PC-9 (cell line): ENCODE results near the gene GCNA.

Experiments
- CTCF ChIP-seq: fragments of 200-600 bp; sonication (generic); conservative IDR thresholded peaks from 2 replicates; pipeline ENCODE4 v1.6.1; 2017; ENCODE audit warnings: mixed run types, antibody characterized with exemption, mild to moderate bottlenecking, moderate library complexity
- EZH2 ChIP-seq: fragments of 200-600 bp; sonication (generic); IDR thresholded peaks from 2 replicates; pipeline ENCODE4 v1.8.0; 2017; ENCODE audit warnings: antibody characterized with exemption, low read depth

DNA sequence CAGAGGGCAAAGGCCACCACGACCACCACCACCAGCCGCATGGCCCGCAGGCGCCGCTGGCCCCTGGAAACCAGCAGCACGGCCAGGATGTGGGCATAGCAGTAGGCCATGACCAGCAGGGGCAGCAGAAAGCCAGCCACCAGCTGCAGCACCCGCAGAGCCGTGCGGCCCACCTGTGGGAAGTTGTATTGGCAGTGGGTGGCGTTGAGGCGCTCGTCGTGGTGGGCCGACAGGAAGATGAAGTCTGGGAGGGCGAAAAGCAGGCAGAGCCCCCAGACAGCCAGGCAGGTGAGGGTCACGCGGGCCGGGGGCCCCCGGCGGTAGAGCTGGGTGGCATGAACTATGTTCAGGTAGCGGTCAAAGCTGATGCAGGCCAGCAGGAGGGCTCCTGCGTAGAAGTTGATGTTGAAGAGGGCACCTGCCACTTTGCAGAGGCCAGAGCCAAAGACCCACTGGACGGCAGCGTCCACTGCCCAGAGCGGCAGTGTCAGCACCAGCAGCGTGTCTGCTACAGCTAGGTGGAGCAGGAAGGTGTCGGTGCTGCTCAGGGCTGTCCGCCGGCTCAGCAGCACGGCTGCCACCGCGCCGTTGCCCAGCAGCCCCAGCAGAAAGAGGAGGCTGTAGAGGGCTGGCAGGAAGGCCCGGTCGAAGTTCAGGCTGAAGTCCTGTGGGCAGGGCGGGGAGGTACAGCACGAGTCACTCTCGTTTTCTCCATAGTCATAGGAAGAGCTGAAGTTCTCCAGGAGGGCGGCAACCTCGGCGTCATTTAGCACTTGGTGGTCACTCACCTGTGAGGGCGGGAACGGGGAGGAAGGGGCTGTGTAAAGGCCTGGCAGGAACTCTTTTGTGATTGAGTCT, 38.7 kb downstream of the GCNA start:
- TF ChIP-seq CTCF (no peak), EZH2 (no peak)
